ENCODE data around the gene RPS15.

Gene RPS15

GRCh38 chr19:1447504-1447903 is 9.3 kb downstream of the RPS15 start:
- no peak overlapping the region for H3K27ac ChIP-seq

GRCh38 chr19:1447944-1448343 is 9.7 kb downstream of the RPS15 start:
- H3K27ac ChIP-seq: no peak overlapping the region
- no peak for TF ChIP-seq ZFX (IDR thresholded peaks at IDR 0.05; ENCODE audit: borderline replicate concordance)
- TF ChIP-seq CTCF (IDR thresholded peaks at IDR 0.05): no peak

More at GRCh38 chr19:1447504-1447903, 9.3 kb downstream of the RPS15 start:
- TF ChIP-seq ZFX (IDR thresholded peaks at IDR 0.05; ENCODE audit: borderline replicate concordance): no peak
- TF ChIP-seq CTCF (IDR thresholded peaks at IDR 0.05): no peak

- TF ChIP-seq ZFX (IDR thresholded peaks at IDR 0.05; ENCODE audit: borderline replicate concordance) (no peak), CTCF (IDR thresholded peaks at IDR 0.05) (no peak)
- H3K27ac ChIP-seq: peak within 1 kb of the TSS; percentile 43
These were observed 11.6 kb downstream of the RPS15 start, which contains the start of gene APC2 for GRCh38 chr19:1449467-1450442. Gene APC2 (plus strand): TSS chr19:1450121. CDS start chr19:1453002, 2,881 bp downstream.

GRCh38 chr19:1450735-1451731 is 12.8 kb downstream of the RPS15 start:
- no peak overlapping the region for H3K27ac ChIP-seq
- no peak for TF ChIP-seq ZFX (IDR thresholded peaks at IDR 0.05; ENCODE audit: borderline replicate concordance)
- TF ChIP-seq CTCF (IDR thresholded peaks at IDR 0.05): no peak

GRCh38 chr19:1451916-1452801 is 14.0 kb downstream of the RPS15 start:
- TF ChIP-seq CTCF (IDR thresholded peaks at IDR 0.05) (no peak), ZFX (IDR thresholded peaks at IDR 0.05; ENCODE audit: borderline replicate concordance) (no peak)
- H3K27ac ChIP-seq: no peak overlapping the region

GRCh38 chr19:1452802-1453524 is 14.8 kb downstream of the RPS15 start:
- peak overlapping the region; percentile 93 for H3K27ac ChIP-seq
- TF ChIP-seq ZFX (IDR thresholded peaks at IDR 0.05; ENCODE audit: borderline replicate concordance) (no peak), CTCF (IDR thresholded peaks at IDR 0.05) (no peak)

Measured in 22Rv1 (cell line).